Measurements from ENCODE around the gene CFAP92.
"Not testable (repeated sequence)": the region's sequence is repeated elsewhere in the genome, so short reads cannot be mapped to it uniquely, and the experiment has no call there.

The CFAP92 gene

DNA sequence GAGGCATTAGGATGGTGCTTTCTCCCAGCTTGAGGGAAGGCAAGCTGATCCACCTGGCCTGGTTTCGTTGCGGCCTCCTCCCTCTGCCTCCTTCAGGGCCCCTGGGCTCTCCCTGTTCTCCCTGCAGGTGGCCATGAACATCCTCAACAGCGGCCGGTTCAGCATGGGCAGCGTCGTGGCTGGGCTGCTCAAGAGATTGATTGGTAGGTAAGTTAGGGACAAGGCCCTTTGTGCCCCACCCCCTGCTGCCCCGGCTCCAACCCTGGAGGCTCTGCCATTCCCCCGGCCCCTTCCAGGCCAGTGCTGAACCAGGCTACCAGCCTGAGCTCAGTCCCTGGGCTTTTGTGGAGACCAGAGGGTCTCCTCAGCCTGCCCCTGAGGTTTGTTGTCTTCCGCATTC lies 91.5 kb downstream of the CFAP92 start:
- DNase-seq (ENCODE audit: low spot score): no peak

DNA sequence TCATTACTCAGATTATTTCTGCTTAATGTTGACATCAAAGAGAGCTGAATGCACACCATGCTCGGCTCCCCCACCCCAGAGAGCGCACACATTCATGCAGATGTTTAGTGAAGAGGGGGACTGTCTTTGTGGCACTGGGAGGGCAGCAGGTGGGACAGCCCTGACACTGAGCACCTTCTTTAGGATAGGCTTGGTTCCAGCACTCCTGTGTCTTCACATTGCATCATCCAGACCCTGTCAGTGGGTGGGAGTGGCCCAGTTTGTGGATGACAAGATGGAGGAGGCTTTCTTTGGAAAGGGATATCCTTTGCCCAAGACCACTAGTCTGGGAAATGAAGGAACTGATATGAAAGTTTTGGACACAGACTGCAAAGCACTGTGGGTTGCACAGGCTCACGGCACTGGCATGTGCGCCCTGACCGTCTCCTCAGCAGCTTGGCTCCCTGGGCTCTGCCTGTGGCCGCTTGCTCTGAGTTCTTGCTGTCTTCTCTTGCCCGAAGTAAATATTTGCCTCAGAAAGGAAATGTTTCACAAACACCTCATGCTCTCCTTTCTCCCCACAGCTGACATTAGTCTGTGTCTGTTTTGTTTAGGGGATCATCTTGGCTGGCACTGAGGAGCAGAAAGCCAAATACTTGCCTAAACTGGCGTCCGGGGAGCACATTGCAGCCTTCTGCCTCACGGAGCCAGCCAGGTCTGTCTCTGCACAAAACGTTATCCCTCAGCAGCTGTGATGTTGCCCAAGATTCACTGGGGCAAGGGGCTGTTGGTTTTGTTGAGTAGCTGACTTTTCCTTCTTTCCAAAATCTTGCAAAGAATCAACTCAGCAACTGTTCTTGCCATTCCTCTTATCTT lies 97.8 kb downstream of the CFAP92 start:
- DNase-seq (ENCODE audit: low spot score): no peak

GRCh38 chr3:128889139-128889894 lies 104.6 kb downstream of the CFAP92 start:
- DNase-seq (ENCODE audit: low spot score): no peak

DNA sequence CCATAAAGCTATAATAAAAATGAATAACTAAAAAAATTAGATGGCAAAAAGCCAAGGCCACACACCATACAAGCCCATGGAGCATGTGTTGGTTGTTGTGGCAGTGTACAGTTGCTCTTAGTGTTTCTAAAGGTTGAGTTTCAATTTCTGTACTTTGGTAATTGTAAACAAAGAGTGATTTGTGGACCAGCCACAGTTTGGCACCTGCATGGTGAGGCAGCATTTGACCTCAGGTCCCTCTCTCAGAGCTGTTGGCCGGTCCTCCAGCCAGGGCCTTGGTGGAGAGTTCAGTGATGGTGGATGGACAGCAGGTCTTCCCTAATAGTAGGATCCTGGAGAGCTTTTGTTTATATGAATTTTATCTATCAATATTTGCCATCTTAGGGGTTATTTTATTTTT lies 108.9 kb downstream of the CFAP92 start:
- DNase-seq (ENCODE audit: low spot score): no peak

GRCh38 chr3:128882719-128883118 lies 111.2 kb downstream of the CFAP92 start:
- no peak for DNase-seq (ENCODE audit: low spot score)

GRCh38 chr3:128881576-128881975 lies 112.3 kb downstream of the CFAP92 start:
- no peak for DNase-seq (ENCODE audit: low spot score)

DNA sequence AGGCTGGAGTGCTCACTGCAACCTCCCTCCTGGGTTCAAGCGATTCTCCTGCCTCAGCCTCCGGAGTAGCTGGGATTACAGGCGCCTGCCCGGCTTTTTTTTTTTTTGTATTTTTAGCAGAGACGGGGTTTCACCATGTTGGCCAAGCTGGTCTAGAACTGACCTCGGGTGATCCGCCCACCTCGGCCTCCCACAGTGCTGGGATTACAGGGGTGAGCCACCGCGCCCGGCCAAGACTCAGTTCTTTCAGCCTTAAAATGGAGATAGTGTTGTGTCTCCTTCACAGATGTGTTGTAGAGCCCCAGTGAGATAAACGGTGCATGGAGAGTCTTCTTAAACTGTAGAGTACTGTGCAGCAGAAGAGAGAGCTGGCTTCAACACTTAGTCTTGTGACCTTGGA lies 113.4 kb downstream of the CFAP92 start:
- not testable (repeated sequence) for DNase-seq (ENCODE audit: low spot score)

DNA sequence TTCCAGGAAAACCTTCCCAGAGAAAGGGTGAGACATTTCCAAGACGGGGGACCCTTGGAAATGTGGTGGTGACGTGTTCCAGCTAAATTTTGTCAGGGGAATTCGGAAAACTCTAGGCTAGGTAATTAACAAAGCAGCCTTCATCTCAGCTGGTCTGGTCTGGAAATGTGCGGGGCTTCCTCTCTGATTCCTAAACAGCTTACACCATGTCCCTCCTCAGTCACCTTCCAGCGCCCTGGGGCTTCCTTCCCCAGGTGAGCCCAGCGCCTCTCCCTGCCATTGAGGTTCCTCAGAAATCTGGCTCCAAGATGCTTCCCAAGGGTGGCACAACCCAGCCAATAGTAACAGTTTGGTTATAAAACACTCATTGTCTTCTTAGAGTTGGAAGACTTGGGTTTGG lies 113.9 kb downstream of the CFAP92 start:
- no peak for DNase-seq (ENCODE audit: low spot score)

GRCh38 chr3:128879125-128879969 lies 114.5 kb downstream of the CFAP92 start, which contains the start of gene ACAD9:
Gene ACAD9, plus strand, starts transcription at chr3:128879620. Its CDS starts 72 bp downstream, at chr3:128879692.
- DNase-seq (ENCODE audit: low spot score): peak; percentile 99

GRCh38 chr3:128878556-128879124 lies 115.2 kb downstream of the CFAP92 start:
- no peak for DNase-seq (ENCODE audit: low spot score)

DNA sequence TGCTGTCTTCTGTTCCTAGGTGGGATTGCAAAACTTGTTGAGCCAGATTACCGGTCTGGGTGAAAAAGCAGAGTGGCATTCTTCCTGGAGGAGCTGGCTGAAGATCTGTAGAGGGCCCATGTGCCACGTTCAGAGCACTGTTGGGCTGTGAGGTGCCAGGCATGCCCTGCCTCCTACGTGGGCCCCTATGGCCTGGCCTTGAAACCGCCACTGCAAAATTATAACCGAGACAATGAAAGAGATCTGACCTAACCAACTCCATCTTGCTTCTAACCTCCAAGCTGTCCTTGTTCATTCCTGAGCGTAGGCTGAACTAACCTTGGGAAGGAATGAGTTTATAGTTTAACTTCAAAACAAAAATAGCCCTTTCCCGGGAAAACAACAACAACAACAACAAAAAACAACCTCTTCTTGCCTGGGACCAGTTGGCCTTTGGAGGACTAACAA lies 115.8 kb downstream of the CFAP92 start:
- DNase-seq (ENCODE audit: low spot score): no peak

DNA sequence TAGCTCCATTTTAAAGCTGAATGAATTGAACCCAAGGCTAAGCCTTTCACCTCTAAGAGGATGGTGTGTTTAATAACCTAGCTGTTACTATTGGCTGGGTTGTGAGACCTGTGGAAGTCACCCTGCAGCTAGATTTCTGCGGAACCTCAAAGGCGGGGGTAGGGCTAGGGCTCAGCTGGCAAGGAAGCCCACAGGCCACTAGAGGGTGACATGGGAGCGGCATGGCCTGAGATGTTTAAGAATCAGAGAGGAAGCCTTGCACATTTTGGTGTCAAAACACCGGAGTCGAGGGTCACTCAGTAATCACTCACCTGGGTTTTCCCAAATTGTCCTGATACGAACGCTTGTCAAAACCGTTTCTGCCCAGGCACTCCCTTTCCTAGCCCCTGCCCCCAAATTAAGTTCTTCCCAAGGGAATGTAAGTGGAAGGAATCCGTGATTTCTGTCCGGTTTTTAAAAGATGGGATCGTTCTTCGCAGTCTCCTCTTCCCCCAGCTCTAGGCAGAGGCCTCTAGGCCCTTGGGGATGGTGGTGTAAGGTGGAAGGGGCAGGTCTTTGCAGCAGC lies 118.2 kb downstream of the CFAP92 start:
- no peak for DNase-seq (ENCODE audit: low spot score)

- DNase-seq (ENCODE audit: low spot score): no peak
Measured at GRCh38 chr3:128874481-128875180, 119.2 kb downstream of the CFAP92 start.

DNA sequence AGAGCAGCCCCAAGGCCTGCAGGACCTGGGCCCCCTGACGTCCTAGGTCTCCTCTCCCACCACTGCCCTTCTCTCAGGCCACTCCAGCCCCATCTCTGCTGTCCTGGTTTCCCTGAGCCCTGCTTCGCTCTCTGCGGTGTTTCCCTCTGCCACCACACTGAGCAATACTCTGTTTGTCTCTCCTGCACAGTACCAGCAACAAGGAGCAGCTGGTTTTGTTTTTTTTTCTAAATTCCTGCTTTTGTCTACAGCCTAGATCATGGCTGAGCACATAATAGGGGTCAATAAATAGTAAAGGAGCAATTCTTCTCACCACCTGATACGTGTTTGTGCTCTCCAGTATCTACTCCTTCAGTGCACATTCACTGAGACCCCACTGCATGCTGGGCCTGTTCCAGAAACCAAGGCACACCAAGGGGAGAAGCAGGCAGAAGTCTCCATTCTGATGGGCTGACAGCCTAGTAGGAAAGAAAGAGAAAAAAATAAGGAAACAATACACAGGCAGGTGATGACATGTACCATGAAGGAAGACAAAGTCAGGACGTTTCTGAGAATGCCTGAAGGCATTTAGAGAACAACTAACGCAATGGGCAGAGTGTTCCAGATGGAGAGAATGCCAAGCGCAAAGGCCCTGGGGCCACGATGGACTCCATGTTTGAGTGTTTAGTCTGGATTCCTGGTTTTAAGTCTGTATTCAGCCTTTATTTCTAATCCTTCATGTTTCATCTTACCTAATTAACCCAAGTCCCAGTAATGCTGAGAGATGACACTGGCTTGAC lies 120.4 kb downstream of the CFAP92 start:
- DNase-seq (ENCODE audit: low spot score): no peak

DNA sequence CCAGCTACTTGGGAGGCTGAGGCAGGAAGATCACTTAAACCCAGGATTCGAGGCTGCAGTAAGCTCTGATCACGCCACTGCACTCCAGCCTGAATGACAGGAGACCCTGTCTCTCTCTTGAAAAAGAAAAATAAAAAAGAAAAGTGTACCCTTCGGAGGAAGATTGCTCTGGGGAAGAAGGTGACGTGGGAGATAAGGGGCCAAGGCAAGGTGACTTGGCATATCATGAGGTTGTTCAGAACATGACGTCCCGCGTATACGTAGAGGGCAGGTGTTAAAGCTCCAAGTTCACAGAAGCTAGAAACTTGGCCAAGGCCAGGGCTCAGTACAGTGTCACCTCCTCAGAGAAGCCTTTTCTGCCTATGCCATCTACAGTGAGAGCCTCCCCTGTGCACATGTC lies 121.1 kb downstream of the CFAP92 start:
- no peak for DNase-seq (ENCODE audit: low spot score)

GRCh38 chr3:128872282-128872681 lies 121.6 kb downstream of the CFAP92 start:
- DNase-seq (ENCODE audit: low spot score): no peak

- no peak for DNase-seq (ENCODE audit: low spot score)
Measured at GRCh38 chr3:128870347-128870746, 123.5 kb downstream of the CFAP92 start.

- DNase-seq (ENCODE audit: low spot score): no peak
Measured at GRCh38 chr3:128867200-128868125, 126.4 kb downstream of the CFAP92 start.
